ENCODE results near the gene SEMA6A. TPM values are rescaled to one million over a fixed set of nuclear protein-coding genes. Genes with fewer than 3 reads are reported as not detected.
A peak's percentile ranks its signal among the peaks of the same experiment; 100 is the strongest.

Gene SEMA6A
- total RNA-seq, 2 donors from 2014 or later, result 79.6 to 328 TPM

DNA sequence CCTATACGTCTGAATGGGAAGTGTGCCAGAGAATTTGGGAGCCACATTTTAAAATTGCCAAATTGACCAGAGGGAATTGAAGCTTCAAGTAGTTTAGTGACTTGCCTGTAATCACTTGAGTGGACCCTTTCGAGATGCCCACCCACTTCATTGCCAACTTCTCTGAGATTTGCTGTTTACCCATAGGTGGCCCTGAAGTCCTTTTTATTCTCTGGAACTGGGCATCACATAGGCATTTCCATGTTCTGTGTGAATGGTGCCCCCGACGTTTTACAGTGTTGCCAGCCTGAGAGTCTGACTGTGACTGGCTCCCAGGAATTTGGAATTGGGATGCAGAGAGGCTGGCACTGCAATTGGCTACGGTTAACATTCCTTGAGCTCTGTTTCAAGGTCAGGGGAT lies 158.6 kb downstream of the SEMA6A start:
- Mint-ChIP-seq H3K27me3 (ENCODE audit: insufficient read depth) (no peaks in the 10 kb centered on the region), H3K4me3 (no peak overlapping the region), H3K4me1 (no peaks in the 10 kb centered on the region), H3K36me3 (ENCODE audit: low read depth) (no peaks in the 10 kb centered on the region), H3K27ac (no peak overlapping the region), H3K9me3 (no peaks in the 10 kb centered on the region)
- Histone ChIP-seq H3K4me3 (ENCODE audit: low read length) (no peak overlapping the region), H3K36me3 (ENCODE audit: control insufficient read depth, insufficient read depth, low read length) (no peaks in the 10 kb centered on the region), H3K9me3 (ENCODE audit: control insufficient read depth, low read length) (no peaks in the 10 kb centered on the region), H3K27me3 (ENCODE audit: control insufficient read depth, insufficient read depth, low read length, poor library complexity, severe bottlenecking) (no peaks in the 10 kb centered on the region), H3K27ac (ENCODE audit: low read depth, low read length) (no peak overlapping the region), H3K9ac (ENCODE audit: extremely low read depth, low read length, poor library complexity, severe bottlenecking) (no peak overlapping the region), H3K4me1 (ENCODE audit: control insufficient read depth, insufficient read depth, low read length) (no peaks in the 10 kb centered on the region)
- WGBS, 2 experiments (ENCODE audit: insufficient coverage in 1 of 2, insufficient read length in 1 of 2), result 89 to 94% methylated on average over 3 to 5 of the region's 5 CpGs
- DNase-seq, result peak; percentile 17
- TF ChIP-seq, protein P1, sequence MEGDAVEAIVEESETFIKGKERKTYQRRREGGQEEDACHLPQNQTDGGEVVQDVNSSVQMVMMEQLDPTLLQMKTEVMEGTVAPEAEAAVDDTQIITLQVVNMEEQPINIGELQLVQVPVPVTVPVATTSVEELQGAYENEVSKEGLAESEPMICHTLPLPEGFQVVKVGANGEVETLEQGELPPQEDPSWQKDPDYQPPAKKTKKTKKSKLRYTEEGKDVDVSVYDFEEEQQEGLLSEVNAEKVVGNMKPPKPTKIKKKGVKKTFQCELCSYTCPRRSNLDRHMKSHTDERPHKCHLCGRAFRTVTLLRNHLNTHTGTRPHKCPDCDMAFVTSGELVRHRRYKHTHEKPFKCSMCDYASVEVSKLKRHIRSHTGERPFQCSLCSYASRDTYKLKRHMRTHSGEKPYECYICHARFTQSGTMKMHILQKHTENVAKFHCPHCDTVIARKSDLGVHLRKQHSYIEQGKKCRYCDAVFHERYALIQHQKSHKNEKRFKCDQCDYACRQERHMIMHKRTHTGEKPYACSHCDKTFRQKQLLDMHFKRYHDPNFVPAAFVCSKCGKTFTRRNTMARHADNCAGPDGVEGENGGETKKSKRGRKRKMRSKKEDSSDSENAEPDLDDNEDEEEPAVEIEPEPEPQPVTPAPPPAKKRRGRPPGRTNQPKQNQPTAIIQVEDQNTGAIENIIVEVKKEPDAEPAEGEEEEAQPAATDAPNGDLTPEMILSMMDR (conservative IDR thresholded peaks at IDR 0.05), result no peak

GRCh38 chr5:116415182-116415581 lies 159.4 kb downstream of the SEMA6A start:
- no peaks in the 10 kb centered on the region for H3K4me1 Mint-ChIP-seq
- peak; percentile 24 for DNase-seq
- Histone ChIP-seq H3K9ac (ENCODE audit: extremely low read depth, low read length, poor library complexity, severe bottlenecking) (no peak overlapping the region), H3K27ac (ENCODE audit: low read depth, low read length) (no peak overlapping the region), H3K4me1 (ENCODE audit: control insufficient read depth, insufficient read depth, low read length) (no peaks in the 10 kb centered on the region), H3K36me3 (ENCODE audit: control insufficient read depth, insufficient read depth, low read length) (no peaks in the 10 kb centered on the region), H3K4me3 (ENCODE audit: low read length) (no peak overlapping the region), H3K27me3 (ENCODE audit: control insufficient read depth, insufficient read depth, low read length, poor library complexity, severe bottlenecking) (no peaks in the 10 kb centered on the region), H3K9me3 (ENCODE audit: control insufficient read depth, low read length) (no peaks in the 10 kb centered on the region)
- TF ChIP-seq, protein P1 (conservative IDR thresholded peaks at IDR 0.05), result no peak
- WGBS, 2 experiments (ENCODE audit: insufficient coverage in 1 of 2, insufficient read length in 1 of 2), result 84% methylated on average over 1 of the region's 1 CpG; no CpG with 5 or more reads in 1 of the 2 experiments
- no peak overlapping the region for H3K27ac Mint-ChIP-seq
- H3K4me3 Mint-ChIP-seq, result no peak overlapping the region
- H3K9me3 Mint-ChIP-seq, result no peaks in the 10 kb centered on the region
- H3K27me3 Mint-ChIP-seq (ENCODE audit: insufficient read depth), result no peaks in the 10 kb centered on the region
- no peaks in the 10 kb centered on the region for H3K36me3 Mint-ChIP-seq (ENCODE audit: low read depth)

GRCh38 chr5:116411101-116411571 lies 163.5 kb downstream of the SEMA6A start:
- no peaks in the 10 kb centered on the region for H3K9me3 Mint-ChIP-seq
- H3K4me1 ChIP-seq (ENCODE audit: control insufficient read depth, insufficient read depth, low read length), result no peaks in the 10 kb centered on the region
- H3K36me3 ChIP-seq (ENCODE audit: control insufficient read depth, insufficient read depth, low read length), result no peaks in the 10 kb centered on the region
- no peak overlapping the region for H3K4me3 ChIP-seq (ENCODE audit: low read length)
- H3K27ac ChIP-seq (ENCODE audit: low read depth, low read length), result no peak overlapping the region
- TF ChIP-seq, protein P1 (conservative IDR thresholded peaks at IDR 0.05), result no peak
- H3K9me3 ChIP-seq (ENCODE audit: control insufficient read depth, low read length), result no peaks in the 10 kb centered on the region
- no peak overlapping the region for H3K27ac Mint-ChIP-seq
- 78 to 95% methylated on average over 3 to 5 of the region's 5 CpGs for WGBS, 2 experiments (ENCODE audit: insufficient coverage in 1 of 2, insufficient read length in 1 of 2)
- no peaks in the 10 kb centered on the region for H3K36me3 Mint-ChIP-seq (ENCODE audit: low read depth)
- H3K27me3 Mint-ChIP-seq (ENCODE audit: insufficient read depth), result no peaks in the 10 kb centered on the region
- no peak overlapping the region for H3K9ac ChIP-seq (ENCODE audit: extremely low read depth, low read length, poor library complexity, severe bottlenecking)
- DNase-seq, result peak; percentile 32
- H3K4me3 Mint-ChIP-seq, result no peak overlapping the region
- no peaks in the 10 kb centered on the region for H3K27me3 ChIP-seq (ENCODE audit: control insufficient read depth, insufficient read depth, low read length, poor library complexity, severe bottlenecking)
- H3K4me1 Mint-ChIP-seq, result peaks cover 6% of the 10 kb centered on the region
